Measurements from ENCODE around the gene ASCC1.
"Not testable (repeated sequence)": the region's sequence is repeated elsewhere in the genome, so short reads cannot be mapped to it uniquely, and the experiment has no call there.

ASCC1 gene

GRCh38 chr10:72123616-72124015, 92.5 kb downstream of the ASCC1 start:
- no peak for DNase-seq

- DNase-seq, result no peak
These were observed 93.9 kb downstream of the ASCC1 start for GRCh38 chr10:72122221-72122620.

- DNase-seq, result no peak
These were observed 94.7 kb downstream of the ASCC1 start for GRCh38 chr10:72121389-72121788.

- no peak for DNase-seq
These were observed 99.7 kb downstream of the ASCC1 start for GRCh38 chr10:72116372-72116771.

DNA sequence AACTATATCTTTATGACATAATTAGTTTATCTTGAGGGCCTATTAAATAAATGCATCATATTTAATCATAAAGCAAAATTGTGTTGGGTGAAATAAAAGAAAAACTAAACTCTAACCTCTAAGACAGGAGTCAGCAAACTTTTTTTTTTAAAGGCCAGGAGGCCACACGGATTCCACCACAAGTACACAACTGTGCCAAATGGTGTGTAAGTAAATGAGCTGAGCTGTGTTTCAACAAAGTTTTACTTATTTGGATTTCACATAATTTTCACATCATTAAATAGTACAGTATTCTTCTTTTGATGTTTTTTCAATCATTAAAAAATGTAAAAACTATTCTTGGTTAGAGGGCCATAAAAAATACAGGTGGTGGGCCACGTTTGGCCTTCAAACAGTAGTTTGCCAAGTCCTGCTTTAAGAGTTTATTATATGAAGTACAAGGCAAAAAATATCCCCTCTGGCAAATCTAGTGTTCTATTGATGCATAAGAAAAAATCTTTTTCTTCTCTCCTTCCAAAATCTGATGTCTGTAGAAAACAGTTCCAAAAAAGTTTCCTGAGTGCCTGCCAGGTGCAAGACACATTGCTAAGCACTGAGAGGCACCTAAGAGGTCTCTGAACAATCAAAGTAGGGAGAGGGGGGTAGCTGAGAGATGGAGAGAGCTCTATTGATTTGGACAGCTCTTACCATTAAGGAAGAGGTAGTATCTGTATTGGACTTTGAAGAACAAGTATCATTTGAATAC, 101.2 kb downstream of the ASCC1 start:
- DNase-seq, result no peak

DNA sequence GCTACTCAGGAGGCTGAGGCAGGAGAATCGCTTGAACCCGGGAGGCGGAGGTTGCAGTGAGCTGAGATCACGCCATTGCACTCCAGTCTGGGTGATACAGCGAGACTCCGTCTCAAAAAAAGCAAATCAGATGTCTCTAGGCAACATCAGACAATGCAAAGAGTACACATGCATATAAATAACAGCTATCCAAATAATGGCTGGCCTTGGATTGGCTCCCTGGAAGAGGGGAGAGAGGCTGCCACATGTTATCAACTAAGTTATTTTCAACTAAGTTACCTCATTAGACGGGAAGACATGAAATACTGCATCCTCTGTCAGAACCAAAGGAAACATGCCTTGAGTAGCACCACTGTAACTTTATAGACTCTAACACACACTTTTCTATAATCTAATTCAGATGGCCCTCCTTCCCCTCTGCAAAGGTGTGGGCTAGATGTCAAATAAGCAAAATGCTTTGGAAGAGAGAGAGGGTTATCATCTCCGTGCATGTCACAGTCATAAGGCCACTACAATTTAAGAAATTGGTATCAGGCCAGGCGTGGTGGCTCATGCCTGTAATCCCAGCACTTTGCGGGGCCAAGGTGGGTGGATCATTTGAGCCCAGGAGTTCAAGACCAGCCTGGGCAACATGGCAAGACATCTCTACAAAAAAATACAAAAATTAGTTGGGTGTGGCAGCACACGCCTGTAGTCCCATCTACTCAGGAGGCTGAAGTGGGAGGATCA, 105.2 kb downstream of the ASCC1 start:
- DNase-seq, result no peak

DNA sequence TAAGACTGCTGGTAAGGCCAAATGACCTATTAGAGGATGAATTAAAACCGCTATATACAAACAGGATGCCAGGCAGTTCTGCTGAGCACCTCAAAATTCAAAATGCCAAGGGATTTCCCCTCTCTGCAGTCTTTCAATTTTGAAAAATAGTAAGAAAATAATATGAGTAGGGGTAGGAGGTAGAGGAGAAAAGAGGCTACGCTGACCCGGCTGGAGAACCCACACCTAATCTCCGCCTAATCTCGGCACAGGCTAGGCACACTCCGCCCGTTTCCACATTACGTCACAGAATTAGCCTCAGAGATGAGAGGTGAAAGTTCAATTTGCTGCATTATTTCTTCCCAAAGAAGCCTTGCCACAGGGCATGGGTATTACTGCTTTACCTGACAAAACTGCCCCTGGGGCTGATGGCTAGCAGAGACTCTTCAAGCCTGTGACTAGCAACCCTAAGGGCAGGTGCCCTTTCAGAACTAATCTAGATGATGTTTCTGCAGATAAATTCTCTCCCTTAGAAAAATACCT, 106.4 kb downstream of the ASCC1 start:
- DNase-seq, result peak; percentile 33

DNA sequence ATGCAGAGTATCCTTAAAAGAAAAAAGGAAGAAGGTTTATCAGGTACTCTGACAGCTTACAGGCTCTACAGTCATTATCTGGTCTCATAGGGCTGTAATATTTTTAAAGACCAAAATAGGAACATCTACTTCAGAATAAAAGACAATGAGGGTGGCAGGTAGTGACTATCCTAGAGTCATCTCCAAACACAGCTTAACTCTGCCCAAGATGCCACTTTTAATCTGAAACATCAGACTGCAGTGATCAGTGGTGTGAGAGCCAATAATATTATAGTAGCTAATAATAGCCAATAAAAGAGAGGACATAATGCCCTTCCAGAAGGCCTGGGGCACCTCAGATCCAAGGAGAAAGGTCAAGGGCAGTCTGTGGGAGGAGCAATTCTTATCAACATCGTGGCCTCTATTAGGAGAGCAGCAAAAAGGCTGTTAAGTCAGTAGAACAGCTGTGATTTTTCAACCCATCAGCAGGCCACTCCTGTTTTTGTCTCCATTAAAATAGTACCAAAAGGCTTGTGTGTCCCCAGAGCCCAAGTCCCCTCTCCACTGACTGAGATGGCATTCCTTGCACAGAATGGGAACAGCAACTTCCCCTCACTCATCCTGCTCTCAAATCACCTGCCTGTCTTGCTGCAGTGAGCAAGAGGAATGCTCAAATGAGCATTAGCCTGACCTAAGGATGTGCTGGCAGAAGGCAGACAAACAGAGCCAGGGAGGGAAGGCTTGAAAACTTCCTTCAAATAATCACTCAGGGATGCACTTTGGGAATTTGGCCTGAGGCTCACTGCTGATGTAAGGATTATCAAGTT, 107.0 kb downstream of the ASCC1 start:
- DNase-seq, result no peak

- DNase-seq, result not testable (repeated sequence)
These were observed 108.1 kb downstream of the ASCC1 start for GRCh38 chr10:72108004-72108370.

DNA sequence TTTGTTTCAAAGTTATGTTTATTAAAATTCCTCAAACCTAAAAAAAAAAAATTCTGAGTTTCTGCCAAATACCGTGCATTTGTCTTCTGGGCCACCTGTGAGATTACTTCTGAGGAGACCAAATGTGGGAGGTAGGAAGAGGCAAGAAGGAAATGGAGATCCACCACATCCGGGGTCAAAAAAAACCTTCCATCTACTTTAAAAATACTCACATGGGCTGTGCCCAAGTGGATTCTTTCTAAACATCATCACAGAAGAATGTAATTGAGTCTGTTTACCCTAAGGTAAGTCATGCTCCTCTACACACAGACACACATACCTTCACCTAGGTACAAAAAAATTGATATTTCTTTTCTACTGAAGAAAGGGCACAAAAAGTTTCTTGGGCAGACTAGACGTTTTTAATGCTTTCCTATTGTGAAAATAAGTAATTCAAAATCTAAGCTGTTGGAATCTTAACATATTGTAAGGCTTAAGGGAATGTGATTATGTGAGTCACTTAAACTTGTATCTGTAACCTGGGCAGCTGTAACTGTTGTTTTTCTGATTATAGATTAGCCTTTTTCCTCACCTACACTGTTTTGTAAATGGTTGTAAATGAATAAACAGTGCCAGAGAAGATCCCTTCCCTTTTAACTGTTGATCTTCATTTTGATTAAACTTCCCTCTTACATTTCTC, 108.6 kb downstream of the ASCC1 start:
- peak; percentile 60 for DNase-seq

GRCh38 chr10:72106896-72107295, 109.2 kb downstream of the ASCC1 start:
- no peak for DNase-seq

- DNase-seq, result no peak
These were observed 109.8 kb downstream of the ASCC1 start for GRCh38 chr10:72106154-72106849.

DNA sequence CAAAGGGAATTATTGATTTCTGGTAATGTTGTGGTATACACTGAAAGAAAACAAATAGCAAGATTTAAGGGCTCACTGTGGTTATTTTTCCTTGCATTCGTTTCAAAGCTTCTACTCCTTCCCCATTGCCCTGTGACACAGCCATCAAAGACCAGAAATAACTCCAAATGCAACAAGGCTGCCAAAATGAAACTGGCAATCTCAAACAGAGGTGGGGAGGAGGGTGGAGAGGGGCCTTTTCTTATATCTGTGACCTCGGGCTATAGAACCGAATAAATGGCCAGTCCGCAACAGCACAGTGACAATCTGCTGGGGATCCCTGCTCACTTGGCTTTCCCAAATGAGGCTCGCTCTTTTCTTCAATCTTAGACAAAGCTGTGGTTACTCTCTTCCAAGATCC, 110.4 kb downstream of the ASCC1 start:
- DNase-seq, result no peak

DNA sequence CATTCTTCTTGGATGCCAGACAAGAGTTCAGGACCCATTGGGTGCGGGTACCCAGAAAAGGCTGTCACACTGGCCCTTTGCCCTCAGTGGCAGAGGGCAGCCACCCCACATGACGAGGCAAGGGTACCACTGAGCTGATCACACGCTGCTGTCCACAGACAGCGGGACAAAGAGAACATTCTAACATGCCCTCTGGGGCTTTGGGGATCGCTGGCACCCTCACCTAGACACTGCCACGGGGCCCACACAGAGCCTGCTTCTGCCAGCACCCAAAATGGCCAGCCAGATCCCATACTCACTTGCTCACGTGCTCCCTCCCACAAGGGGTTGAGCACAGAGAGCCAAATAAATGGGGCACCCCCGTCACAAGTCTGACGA, 111.0 kb downstream of the ASCC1 start:
- DNase-seq, result no peak

DNA sequence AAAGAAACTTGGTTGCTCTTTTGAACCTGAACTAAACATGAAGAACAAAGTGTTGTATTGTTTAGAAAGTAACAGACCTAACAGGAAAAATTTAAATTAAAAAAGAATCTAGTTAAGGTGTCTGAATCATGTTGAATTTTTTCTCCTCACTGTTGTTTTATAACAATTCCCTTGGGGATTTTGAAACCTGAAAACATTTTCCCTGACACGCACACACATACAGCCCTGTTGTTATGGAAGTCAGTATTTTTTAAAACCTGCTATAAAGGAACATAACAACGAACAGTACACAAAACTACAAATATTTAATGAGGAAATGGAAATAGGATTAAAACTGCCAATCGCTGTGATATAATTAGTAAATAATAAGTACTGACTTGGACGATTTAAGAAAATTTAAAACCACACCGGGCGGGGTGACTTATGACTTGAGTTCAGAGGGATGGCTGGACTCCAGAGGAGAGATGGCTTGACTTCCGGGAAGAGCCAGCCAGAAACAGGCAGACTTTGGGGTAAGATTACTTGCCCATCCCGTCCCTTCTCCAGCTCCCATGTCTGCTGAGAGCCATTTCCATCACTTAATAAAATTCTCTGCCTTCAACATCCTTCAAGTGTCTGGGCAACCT, 111.5 kb downstream of the ASCC1 start:
- no peak for DNase-seq

DNA sequence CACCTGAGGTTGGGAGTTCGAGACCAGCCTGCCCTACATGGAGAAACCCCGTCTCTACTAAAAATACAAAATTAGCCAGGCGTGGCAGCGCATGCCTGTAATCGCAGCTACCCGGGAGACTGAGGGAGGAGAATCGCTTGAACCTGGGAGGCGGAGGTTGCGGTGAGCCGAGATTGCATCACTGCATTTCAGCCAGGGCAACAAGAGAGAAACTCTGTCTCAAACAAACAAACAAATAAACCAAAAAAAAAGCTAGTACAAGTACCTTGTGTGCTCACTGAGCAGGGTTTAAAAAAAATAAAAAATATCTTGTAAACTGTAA, 116.5 kb downstream of the ASCC1 start:
- DNase-seq, result no peak

DNA sequence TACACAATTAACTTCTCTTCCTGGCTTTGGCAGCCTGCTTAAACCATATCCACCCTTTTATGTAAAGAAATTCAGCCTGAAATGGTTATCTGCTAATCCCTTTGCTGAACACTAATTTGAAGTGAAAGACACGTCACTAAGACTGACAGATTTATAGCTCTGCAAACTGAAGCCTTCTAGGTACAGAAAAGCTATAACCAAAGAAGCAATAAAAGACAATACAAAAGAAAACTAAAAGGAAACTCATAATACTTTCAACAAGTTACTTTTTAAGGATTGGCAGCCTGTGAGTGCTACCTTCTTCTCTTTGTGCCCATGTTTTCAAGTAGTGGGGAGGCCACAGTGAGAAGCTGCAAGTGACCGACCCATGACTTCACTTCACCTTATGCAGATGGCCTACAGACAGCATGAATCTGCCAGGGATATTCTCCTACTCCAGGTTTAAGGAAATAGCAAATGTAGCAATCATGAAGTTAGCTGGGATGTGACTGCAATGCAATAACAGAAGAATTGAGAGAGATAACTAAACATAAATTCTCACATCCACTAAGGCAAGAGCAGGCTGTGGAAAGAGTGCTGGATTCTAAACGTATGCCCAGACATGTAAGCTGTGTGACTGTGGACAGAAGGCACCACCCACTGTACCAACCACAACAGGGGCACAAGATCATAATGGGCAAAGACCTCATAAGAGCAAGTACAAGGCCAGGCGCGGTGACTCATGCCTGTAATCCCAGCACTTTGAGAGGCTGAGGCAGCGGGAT, 117.1 kb downstream of the ASCC1 start:
- no peak for DNase-seq

DNA sequence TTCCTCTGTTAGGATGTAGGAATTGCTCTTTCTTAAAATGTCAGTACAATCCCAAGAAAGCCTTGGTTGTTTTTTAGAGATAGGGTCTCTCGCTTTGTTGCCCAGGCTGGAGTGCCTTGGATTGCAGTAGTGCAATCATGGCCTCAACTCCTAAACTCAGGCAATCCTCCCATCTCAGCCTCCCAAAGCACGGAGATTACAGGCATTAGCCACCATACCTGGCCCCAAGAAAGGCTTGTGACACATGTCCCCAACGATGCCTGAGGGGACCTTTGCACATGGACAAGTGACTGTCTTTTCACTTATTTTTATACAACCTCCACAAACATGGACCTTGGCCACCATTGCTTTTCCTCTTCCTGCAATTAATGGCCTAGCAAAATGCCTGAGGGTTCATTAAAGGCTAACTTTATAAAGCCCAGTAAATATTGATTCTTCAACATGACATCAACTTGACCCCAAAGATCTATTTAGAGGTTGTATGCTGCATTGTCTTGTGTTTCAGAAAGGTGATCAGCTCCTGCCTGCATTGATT, 117.7 kb downstream of the ASCC1 start:
- DNase-seq, result no peak

DNA sequence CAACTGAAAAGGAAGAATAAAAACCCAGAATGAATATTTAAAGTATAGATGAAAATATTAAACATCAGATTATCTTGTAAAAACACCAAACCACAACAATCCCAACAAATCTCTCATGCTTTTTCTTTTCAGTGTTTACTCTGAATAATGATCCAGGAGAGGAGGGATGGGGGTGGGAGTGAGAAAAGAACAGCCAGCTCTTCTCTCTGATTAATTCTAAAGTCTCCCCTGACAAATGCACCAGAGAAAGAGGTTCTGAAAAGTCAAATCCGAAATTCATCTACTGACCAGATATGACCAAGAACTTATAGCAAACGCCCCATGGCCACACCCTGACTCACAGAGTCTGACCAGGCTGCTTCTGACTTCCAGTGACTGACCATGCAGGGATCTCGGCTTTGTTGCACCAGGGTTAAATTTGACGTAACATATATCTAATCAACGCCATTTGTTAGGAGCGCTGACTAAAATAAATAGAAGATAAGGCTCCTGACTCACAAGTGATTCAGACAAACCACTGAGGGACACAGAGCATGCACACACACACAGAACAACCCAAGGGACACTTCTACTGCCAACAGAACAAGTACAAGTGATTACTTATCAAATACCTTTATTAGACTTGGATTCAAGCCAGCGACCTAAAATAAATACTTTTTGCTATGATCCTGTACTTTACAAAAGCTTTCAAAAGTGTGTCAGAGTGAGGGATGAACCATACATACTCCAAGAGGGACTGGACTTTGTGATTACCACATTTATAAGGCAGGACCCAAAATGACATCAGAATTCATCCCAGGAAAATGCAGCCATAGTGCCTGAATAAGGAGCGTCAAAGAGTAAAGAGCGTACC, 118.4 kb downstream of the ASCC1 start:
- DNase-seq, result no peak

Data from CD4-positive, alpha-beta T cell treated with Interleukin-10 for 1 hour (primary cell).